Vagina (tissue), 2 donors: ENCODE results near the gene DPP6.

ENCODE experiments used
- POLR2AphosphoS5 ChIP-seq, 2 donors: sonication (generic); formaldehyde crosslinking; IDR thresholded peaks; one replicate each; pipeline ENCODE4 v1.9.0; 2017; ENCODE audit warnings: antibody characterized with exemption in 2 of 2, mild to moderate bottlenecking in 2 of 2, low read depth in 1 of 2; ENCODE audit not compliant: insufficient read depth in 1 of 2
- TF ChIP-seq, protein P1 (sequence below), 3 experiments: fragments of 450-650 bp in 2 of 3; fragments of 200-600 bp in 1 of 3; sonication (generic) in 1 of 3; IDR thresholded peaks; one replicate each; pipeline ENCODE4 v1.5.1; 2017 to 2019; ENCODE audit warnings: antibody characterized with exemption in 3 of 3, mild to moderate bottlenecking in 2 of 3, moderate library complexity in 2 of 3

DNA sequence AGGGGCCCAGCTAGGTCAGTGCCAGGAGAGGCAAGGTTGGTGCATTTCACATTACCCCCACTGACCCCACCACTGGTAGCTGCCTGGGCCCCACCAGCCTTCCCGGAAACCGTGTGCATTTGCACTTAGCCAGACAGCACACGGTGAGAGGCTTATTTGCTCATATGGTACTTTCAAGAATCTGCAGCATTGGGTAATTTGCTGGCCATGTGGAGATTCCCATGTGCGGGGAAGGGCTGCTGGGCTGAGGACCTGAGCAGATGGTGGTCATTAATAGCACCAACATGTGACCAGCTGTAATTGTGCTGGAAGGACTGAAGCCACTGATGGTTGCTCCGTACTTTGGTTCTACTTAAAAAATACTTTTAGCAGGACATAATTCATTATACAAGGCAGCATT, 323.8 kb downstream of the DPP6 start:
- TF ChIP-seq POLR2AphosphoS5 (IDR thresholded peaks at IDR 0.05; ENCODE audit: insufficient read depth in 1 of 2, low read depth in 1 of 2), result no peak
- TF ChIP-seq, protein P1, sequence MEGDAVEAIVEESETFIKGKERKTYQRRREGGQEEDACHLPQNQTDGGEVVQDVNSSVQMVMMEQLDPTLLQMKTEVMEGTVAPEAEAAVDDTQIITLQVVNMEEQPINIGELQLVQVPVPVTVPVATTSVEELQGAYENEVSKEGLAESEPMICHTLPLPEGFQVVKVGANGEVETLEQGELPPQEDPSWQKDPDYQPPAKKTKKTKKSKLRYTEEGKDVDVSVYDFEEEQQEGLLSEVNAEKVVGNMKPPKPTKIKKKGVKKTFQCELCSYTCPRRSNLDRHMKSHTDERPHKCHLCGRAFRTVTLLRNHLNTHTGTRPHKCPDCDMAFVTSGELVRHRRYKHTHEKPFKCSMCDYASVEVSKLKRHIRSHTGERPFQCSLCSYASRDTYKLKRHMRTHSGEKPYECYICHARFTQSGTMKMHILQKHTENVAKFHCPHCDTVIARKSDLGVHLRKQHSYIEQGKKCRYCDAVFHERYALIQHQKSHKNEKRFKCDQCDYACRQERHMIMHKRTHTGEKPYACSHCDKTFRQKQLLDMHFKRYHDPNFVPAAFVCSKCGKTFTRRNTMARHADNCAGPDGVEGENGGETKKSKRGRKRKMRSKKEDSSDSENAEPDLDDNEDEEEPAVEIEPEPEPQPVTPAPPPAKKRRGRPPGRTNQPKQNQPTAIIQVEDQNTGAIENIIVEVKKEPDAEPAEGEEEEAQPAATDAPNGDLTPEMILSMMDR (IDR thresholded peaks at IDR 0.05), result no peak
